Stimulated activated CD4-positive, alpha-beta T cell treated with anti-CD3 and anti-CD28 coated beads, Interleukin-4, amount 100 ng/mL, for 1 hour (primary cell): Measurements from ENCODE around the gene CCDC148.

Experiments
- DNase-seq: peaks from one replicate; pipeline ENCODE4 v3.0.0-alpha.2; 2020

Gene CCDC148

DNA sequence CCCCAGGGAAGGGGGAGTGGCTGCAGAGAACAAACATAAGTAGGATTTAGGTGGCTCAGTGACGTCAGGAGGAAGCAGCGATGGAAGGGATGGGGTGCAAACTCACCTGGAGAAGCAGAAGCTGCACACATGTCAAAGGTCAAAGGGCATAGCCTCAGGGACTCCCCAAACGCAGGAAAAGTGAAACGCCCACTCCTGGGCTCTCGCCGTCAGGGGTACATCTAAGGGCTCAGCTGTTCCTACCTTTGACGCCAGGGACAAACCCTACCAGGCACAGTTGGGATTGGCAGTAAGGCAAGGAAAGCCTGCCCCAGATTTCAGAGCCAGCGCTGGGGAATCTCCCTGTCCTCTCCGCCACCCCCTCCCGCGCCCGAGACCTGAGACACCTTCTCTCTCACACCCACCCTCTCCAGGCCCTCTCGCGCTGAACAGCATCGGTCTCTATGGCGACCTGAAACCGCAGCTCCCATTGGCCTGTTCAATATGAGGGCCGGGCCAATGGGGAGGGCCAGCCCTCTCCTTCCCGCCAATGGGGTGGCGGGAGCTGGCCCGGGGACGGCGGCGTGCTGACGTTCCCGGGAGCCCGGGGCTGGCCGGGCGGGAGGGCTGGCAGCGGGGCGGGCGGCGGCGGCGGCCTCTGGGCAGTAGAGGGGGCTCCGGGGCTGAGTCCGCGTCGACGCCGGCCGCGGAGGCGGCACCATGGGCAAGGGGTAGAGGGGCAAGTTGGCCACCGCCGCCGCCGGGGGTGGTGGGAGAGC, at the start of gene CCDC148, which contains the start of gene PKP4:
Gene CCDC148, minus strand, starts transcription at position 445 of the 758 bp plus-strand sequence. Its CDS starts 314 bp downstream, at position 131.
Gene PKP4, plus strand, starts transcription at position 644 of the 758 bp plus-strand sequence. CDS start 76,233 bp downstream, outside the sequence.
- peak; percentile 85 for DNase-seq

- no peak for DNase-seq
Measured at GRCh38 chr2:158505448-158505934, 48.9 kb upstream of the CCDC148 start.

- DNase-seq: no peak
Measured at GRCh38 chr2:158504088-158504487, 47.5 kb upstream of the CCDC148 start.

DNA sequence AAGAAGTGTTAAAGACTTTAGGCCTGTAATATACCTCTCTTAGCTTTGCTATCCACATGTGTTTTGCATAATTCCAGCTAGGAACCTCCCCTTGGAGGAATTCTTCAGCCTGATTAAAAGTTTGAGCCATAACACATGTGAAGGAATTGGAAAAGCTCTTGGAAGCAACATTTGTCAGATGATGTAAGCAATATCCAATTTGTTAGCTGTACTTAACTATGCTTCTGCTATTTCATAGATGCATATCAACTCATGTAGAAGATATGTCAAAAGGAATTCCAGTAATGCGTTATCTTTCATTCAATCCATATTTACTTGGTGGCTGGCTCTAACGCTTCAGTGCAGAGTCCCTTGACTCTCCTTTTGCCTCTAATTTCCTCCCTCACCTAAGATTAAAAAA, 46.4 kb upstream of the CCDC148 start:
- no peak for DNase-seq

GRCh38 chr2:158501301-158501700, 44.7 kb upstream of the CCDC148 start:
- no peak for DNase-seq

GRCh38 chr2:158500333-158500732, 43.8 kb upstream of the CCDC148 start:
- DNase-seq: no peak

DNA sequence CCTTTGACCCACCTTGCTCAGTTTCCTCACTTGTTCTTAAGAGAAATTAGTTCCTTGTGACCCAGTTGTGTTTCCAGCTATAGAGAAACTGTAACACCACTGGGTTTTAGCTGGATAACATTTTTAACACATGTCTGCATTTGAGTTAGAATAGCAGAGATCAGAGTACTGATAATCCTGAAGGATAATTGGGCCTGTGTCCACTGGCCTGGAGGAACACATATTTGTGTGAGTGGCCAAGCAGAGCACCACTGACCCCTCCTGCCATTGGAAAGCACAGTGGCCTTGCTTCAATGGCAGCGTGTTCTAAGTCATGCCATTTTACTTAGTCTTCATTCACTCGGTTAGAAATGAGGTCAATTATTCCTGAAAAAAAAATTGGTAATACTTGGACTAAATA, 42.8 kb upstream of the CCDC148 start:
- DNase-seq: no peak

DNA sequence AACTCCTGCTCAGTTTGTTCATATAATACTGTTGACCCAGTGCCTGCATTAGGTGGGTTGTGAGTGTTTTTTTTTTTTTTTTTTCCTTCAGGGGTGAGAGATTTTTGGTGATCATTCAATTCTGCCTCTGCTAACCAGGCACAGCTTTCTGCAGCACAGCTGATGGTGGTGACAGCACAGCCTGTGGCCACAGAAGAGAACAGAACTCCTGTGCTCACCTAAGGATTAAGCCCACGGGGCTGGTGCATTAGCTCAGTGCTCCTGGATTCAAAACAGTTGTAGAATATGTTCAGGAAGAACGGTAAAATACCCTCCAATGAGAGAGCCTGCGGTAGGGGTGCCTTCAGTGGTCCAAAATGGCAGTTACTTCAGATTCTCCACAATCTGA, 42.2 kb upstream of the CCDC148 start:
- no peak for DNase-seq

DNA sequence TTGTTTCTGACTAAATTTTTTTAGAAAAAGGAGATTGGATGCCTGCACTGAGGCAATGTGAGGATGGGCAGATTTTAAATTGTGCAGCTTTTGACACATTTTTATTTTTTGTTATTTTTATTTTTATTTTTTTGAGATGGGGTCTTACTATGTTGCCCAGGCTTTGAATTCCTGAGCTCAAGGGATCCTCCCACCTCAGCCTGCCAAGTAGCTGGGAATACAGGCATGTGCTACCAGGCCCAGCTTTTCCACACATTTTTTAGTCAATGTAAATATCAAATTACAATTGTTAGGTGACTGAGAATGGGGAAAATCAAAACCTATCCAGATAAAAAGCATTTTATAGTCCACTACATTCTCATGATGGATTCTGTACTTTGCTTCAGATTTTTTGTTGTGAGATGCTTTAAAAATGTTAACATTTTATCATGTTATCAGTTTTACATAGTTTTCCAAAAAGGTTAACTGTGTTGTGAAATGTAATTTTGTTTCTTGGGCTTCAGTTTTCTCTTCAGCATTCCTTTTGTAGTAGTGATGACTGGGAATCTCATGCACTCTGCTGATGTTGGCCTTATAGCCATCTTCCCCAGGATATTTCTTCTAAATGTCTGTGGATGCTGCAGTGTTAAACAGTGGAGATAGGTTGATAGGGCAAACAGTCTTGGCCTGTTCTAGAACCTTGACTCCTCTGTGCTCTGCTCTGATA, 41.6 kb upstream of the CCDC148 start:
- no peak for DNase-seq

DNA sequence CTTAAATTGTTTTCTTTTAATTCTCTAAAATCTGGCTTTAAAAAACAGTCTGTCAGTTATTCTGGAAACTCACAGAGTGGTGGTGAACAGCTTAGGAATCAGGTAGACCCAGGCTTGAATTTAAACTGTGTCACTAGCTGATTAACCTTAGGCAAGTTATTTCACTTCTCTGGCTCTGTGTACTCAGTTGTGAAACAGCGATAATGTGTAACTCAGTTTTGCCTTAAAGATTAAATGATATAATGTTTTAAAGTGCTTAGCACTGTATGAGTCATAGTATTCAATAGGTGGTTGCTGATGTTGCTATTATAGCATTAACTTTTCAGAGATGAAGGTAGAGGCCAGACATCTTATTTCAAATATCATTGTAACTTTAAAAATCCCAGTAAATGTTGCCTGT, 40.9 kb upstream of the CCDC148 start:
- no peak for DNase-seq

GRCh38 chr2:158496986-158497385, 40.4 kb upstream of the CCDC148 start:
- DNase-seq: no peak

DNA sequence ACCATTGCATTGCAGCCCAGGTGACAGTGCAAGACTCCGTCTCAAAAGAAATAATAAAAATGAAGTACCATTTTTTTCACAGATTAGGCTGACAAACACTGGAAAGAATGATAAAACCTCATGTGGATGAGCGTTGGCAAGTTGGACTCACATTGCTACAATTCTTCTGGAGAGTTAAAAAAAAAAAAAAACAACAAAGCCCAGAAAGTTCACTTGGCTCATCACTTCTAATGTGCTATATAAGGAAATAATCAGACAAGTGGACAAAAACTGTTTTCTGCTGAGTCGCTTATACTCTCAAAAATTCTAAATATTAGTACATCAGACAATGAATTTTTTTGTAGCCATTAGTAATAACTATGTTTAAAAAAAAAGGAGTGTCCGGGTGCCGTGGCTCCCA, 38.6 kb upstream of the CCDC148 start:
- DNase-seq: no peak

DNA sequence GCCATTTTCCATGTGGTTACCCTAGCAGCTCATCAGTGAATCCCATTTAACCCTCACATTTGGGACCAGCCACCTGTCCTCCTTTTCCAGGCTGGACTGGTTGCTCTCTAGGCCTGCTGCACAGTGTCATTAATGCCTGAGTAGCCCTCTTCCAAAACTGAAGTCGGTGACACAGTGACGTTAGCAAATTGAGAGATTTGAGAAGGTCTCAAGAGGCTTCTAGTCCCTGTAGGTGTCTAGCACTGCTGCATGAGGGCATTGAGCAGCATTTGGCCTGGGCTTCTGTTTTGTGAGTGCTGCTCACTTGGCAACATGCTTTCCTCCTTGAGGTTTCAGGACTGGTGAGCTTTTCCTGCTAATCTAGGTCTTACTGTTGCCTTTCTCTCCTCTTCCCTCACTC, 36.9 kb upstream of the CCDC148 start:
- DNase-seq: no peak

GRCh38 chr2:158491072-158491471, 34.5 kb upstream of the CCDC148 start:
- no peak for DNase-seq

DNA sequence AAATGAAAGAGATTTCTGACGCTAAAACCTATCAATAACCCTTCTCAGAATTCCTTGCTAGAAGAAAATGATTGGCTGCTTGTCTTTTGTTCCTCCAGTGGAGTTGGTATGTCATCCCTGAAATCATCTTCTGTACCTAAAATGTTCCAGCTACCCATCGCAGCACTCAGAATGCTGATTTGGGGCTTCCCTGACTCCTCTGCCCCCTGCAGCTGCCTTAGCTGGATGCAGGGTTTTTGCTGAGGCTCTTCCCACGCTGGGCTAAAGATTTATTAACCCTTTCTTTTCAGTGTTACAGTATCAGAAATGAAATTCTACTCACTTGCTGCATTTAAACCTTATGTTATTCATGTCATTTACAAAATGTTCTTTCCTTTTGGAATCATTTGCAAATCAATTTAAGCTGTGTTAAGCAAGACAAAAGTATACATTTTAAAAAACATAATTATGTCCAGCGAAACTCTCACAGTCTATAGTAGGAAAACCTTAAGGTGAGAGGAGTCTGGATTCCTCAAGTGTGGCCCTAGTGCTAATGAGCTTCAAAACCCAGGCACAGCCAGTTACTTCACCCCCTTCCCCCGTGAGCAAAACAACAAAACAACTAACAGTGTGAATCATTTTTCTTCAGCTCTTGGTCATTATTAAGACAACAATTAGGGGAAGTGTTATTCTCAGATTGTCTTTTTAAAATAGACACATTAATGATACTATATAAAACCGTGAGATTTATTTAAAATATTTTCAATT, 33.0 kb upstream of the CCDC148 start:
- no peak for DNase-seq

DNA sequence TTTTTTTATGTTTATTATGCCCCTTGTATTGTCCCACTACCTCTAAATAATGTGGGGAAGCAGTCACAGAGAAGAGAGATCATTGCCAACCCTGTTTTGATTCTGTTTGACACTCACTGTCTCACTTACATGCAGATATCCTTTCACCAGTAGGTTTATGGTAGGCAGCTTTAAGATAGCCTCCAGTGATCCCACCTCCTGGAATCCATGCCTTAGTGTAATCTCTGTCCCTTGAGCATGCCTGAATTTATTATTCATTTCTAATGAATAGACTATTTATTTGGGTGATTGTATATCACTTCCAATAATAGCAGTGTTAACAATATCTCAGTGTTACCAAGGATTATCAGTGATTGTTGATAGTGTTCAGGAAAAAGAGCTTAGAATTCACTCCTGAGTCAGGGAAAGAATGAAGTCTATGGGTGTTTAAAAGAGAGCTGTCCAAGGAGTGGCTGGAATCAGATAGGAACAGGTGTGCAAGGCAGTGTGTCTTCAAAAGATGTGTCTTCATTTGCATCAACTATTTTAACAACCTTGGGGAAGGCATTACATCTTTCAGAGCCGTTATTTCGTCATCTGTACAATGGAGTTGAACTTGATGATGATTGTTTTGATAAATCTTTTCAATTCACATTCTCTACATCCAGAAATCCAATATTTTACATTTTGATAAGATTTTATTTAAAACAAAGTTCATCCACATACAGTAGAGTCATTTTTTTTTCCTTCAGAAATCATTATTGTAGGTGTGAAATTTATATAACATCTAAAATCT, 32.1 kb upstream of the CCDC148 start:
- DNase-seq: no peak

GRCh38 chr2:158487419-158487818, 30.9 kb upstream of the CCDC148 start:
- DNase-seq: no peak

- no peak for DNase-seq
Measured at GRCh38 chr2:158486970-158487325, 30.4 kb upstream of the CCDC148 start.

DNA sequence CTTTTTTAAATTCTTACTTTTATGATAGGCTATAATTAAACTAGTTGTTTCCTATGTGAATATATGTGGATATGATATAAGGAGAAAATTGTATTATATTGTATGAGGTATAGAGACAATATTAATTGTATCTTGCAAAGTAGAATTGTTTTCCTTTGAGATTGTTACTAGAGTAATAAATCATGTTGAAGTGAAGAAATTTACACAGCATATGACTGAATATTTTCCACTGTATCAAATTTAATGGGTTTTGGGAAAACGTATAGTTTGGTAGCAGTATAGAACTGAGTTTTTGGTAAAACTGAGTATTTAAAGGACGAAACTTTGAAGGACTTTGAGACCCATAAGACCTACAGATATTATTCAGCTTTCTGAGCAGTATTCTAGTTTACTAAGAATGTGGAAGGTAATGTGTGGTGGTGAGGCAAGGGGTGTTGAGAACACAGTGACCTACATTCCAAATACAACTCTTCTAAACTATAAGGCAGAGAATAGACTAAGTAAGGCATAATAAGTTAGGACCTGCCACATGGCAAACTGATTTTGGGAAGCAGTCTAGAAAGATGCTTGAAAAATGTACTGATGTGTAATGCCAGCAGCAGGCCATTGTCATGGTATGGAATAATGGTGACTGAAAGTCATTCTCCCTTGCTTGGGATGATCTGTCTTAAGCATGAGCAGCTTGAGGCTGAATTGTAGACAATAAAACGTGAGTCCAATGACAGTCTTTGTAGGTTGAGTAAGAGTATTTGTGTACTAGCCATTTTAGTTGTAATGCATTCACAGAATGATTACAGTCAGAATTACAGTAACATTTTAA, 29.8 kb upstream of the CCDC148 start:
- DNase-seq: no peak

GRCh38 chr2:158484892-158485556, 28.5 kb upstream of the CCDC148 start:
- DNase-seq: no peak

- no peak for DNase-seq
Measured at GRCh38 chr2:158482594-158482993, 26.0 kb upstream of the CCDC148 start.
